Mucosa of descending colon (tissue), 3 donors: ENCODE measurements around the gene PARP14. TPM values are rescaled to one million over a fixed set of nuclear protein-coding genes. Genes with fewer than 3 reads are reported as not detected.

Experiments used
- ATAC-seq: fragments of 200-7000 bp; cut with Tn5 transposase; one replicate; pipeline ENCODE4 v1.9.1; 2020; ENCODE audit warnings: mild to moderate bottlenecking, moderate library complexity
- DNase-seq, 3 donors: peaks; one replicate each; pipeline ENCODE4 v3.0.0-alpha.2; 2020
- H3K36me3 ChIP-seq: fragments of 200-600 bp; one replicate; pipeline ENCODE4 v1.8.0; 2021; ENCODE audit warnings: low read depth, mild to moderate bottlenecking
- H3K4me1 ChIP-seq: fragments of 200-600 bp; one replicate; pipeline ENCODE4 v1.8.0; 2021; ENCODE audit warnings: low read depth, mild to moderate bottlenecking
- H3K4me3 ChIP-seq: fragments of 200-600 bp; one replicate; pipeline ENCODE4 v1.8.0; 2021; ENCODE audit warnings: mild to moderate bottlenecking
- H3K9me3 ChIP-seq: fragments of 200-600 bp; one replicate; pipeline ENCODE4 v1.8.0; 2021; ENCODE audit warnings: mild to moderate bottlenecking
- CTCF ChIP-seq: fragments of 200-600 bp; IDR thresholded peaks from one replicate; pipeline ENCODE4 v1.8.0; 2022; ENCODE audit warnings: antibody characterized with exemption, mild to moderate bottlenecking
- intact Hi-C, 2 donors: fragments of 100-400 bp; cut with DNase I in 1 of 2; cut with micrococcal nuclease in 1 of 2; formaldehyde crosslinking; loops; one replicate each; pipeline versions ENCODE4 v1.11.0 to v1.11.1; 2022; cut with DNase I, micrococcal nuclease
- total RNA-seq, 3 donors: library from RNA; stranded (reverse); fragmentation: NEBNext Ultra II Directional in 2 of 3; extraction: Animal tissue kit (Norgen Biotek cat#: 25700) in 2 of 3; gene quantifications; one replicate each; pipeline versions ENCODE4 v1.2.1 to v1.2.4, GENCODE V29; 2021 to 2023
- donor health status: DM: no; HTN: no; CAD: no; lungs with moderate emphysema.
- donor health status: DM: no; HTN: no; CAD: no.
- donor health status: DM: no; HTN: yes; CAD: no.

The PARP14 gene
- total RNA-seq, 3 donors from 2014 or later, result 34.7 to 47.9 (median 43.8) TPM

GRCh38 chr3:122773944-122774509, 93.4 kb downstream of the PARP14 start:
- H3K4me1 ChIP-seq, result no peaks in the 10 kb centered on the region
- H3K36me3 ChIP-seq, result no peaks in the 10 kb centered on the region
- peak; percentile 32 for ATAC-seq
- TF ChIP-seq CTCF, result no peak
- DNase-seq, result no peak
- no peak overlapping the region for H3K4me3 ChIP-seq
- no peaks in the 10 kb centered on the region for H3K9me3 ChIP-seq
- intact Hi-C loops, result no loop called here

- intact Hi-C loops, result no loop called here
- no peak for TF ChIP-seq CTCF
These were observed 93.9 kb downstream of the PARP14 start for GRCh38 chr3:122774564-122774963.

GRCh38 chr3:122776675-122777468, 96.2 kb downstream of the PARP14 start:
- Histone ChIP-seq H3K9me3 (no peaks in the 10 kb centered on the region), H3K4me1 (no peaks in the 10 kb centered on the region), H3K4me3 (no peak overlapping the region), H3K36me3 (no peaks in the 10 kb centered on the region)
- no peak for TF ChIP-seq CTCF
- intact Hi-C loops, result no loop called here
- DNase-seq (no peak), ATAC-seq (no peak)

More at GRCh38 chr3:122774564-122774963, 93.9 kb downstream of the PARP14 start:
- Histone ChIP-seq H3K4me1 (no peaks in the 10 kb centered on the region), H3K4me3 (no peak overlapping the region), H3K36me3 (no peaks in the 10 kb centered on the region), H3K9me3 (no peaks in the 10 kb centered on the region)
- no peak for DNase-seq
- ATAC-seq, result no peak

GRCh38 chr3:122777563-122777962, 96.9 kb downstream of the PARP14 start:
- Histone ChIP-seq H3K4me3 (no peak overlapping the region), H3K9me3 (no peaks in the 10 kb centered on the region), H3K4me1 (no peaks in the 10 kb centered on the region), H3K36me3 (no peaks in the 10 kb centered on the region)
- intact Hi-C loops, result no loop called here
- TF ChIP-seq CTCF, result no peak
- ATAC-seq (no peak), DNase-seq (no peak)

Other genes with a start within 250 kb of the PARP14 start
- gene KPNA1, start 165.9 kb upstream of the PARP14 start, total RNA-seq, result 10 to 100 TPM; 43.3 to 80.2 (median 48.8) TPM
- gene PARP9, start 116.5 kb upstream of the PARP14 start, total RNA-seq, result 10 to 100 TPM; 32.2 to 51.1 (median 44.7) TPM
- 10 to 100 TPM; 56.0 to 68.3 (median 59.9) TPM for gene DTX3L, start 116.5 kb upstream of the PARP14 start, total RNA-seq
- gene PARP15, start 103.2 kb upstream of the PARP14 start, total RNA-seq, result 1 to 10 TPM; 1.2 to 2.0 (median 1.4) TPM
- gene HSPBAP1, start 113.0 kb downstream of the PARP14 start, total RNA-seq, result 10 to 100 TPM in 1 of 3 donors, 1 to 10 TPM in 2; 6.6 to 12.2 (median 7.9) TPM
- 10 to 100 TPM; 16.4 to 27.7 (median 22.9) TPM for gene SLC49A4, start 114.2 kb downstream of the PARP14 start, total RNA-seq